Liver (tissue), 9 donors: ENCODE data around the gene FARS2. TPM values are rescaled to one million over a fixed set of nuclear protein-coding genes. Genes with fewer than 3 reads are reported as not detected.

Source experiments
- DNase-seq: peaks from one replicate; pipeline ENCODE4 v3.0.0-alpha.2; 2017; ENCODE audit warnings: low spot score
- H3K27ac ChIP-seq, 2 donors: one replicate each; pipeline ENCODE4 v1.7.0; 2013; ENCODE audit warnings: inconsistent platforms in 2 of 2, low read length in 2 of 2, control low read depth in 1 of 2, low read depth in 1 of 2, mild to moderate bottlenecking in 1 of 2
- H3K27me3 ChIP-seq, 4 donors: one replicate each; pipeline versions ENCODE4 v1.6.1 to v1.7.0; 2013; ENCODE audit warnings: low read length in 3 of 4, inconsistent platforms in 1 of 4, mild to moderate bottlenecking in 1 of 4, moderate library complexity in 1 of 4; ENCODE audit not compliant: control insufficient read depth in 4 of 4, insufficient read depth in 4 of 4
- H3K36me3 ChIP-seq, 4 donors: one replicate each; pipeline versions ENCODE4 v1.6.1 to v1.7.0; 2013; ENCODE audit warnings: low read length in 3 of 4, mild to moderate bottlenecking in 3 of 4, low read depth in 1 of 4, moderate library complexity in 1 of 4; ENCODE audit not compliant: control insufficient read depth in 4 of 4, insufficient read depth in 3 of 4
- H3K4me1 ChIP-seq, 4 donors: one replicate each; pipeline versions ENCODE4 v1.6.1 to v1.7.0; 2013; ENCODE audit warnings: low read length in 3 of 4, mild to moderate bottlenecking in 3 of 4, moderate library complexity in 1 of 4; ENCODE audit not compliant: control insufficient read depth in 4 of 4, insufficient read depth in 4 of 4
- H3K4me3 ChIP-seq, 3 donors: one replicate each; pipeline versions ENCODE4 v1.6.1 to v1.7.0; 2013; ENCODE audit warnings: low read length in 3 of 3, control low read depth in 1 of 3, low read depth in 1 of 3, mild to moderate bottlenecking in 1 of 3
- H3K9ac ChIP-seq, 2 donors: one replicate each; pipeline ENCODE4 v1.7.0; 2013; ENCODE audit warnings: low read length in 2 of 2, mild to moderate bottlenecking in 2 of 2, moderate library complexity in 2 of 2, control low read depth in 1 of 2, low read depth in 1 of 2
- H3K9me3 ChIP-seq, 4 donors: one replicate each; pipeline versions ENCODE4 v1.6.1 to v1.7.0; 2013; ENCODE audit warnings: low read length in 3 of 4; ENCODE audit not compliant: control insufficient read depth in 4 of 4
- ATF3 ChIP-seq: IDR thresholded peaks from 2 replicates; pipeline ENCODE4 v1.6.1; 2016; ENCODE audit warnings: antibody characterized with exemption
- CTCF ChIP-seq: fragments of 150-350 bp; IDR thresholded peaks from 2 replicates; pipeline ENCODE4 v1.5.1; 2017; ENCODE audit warnings: improper control_type of control experiment, low read depth, low read length; ENCODE audit not compliant: missing input control
- EGR1 ChIP-seq, 2 donors: IDR thresholded peaks; 2 replicates each; pipeline ENCODE4 v1.6.1; 2016 to 2018; ENCODE audit warnings: antibody characterized with exemption in 2 of 2, low read depth in 2 of 2
- FOXA1 ChIP-seq: IDR thresholded peaks from 2 replicates; pipeline ENCODE4 v1.6.1; 2016; ENCODE audit warnings: antibody characterized with exemption
- FOXA2 ChIP-seq: IDR thresholded peaks from 2 replicates; pipeline ENCODE4 v1.6.1; 2016; ENCODE audit warnings: antibody characterized with exemption
- GABPA ChIP-seq, 2 donors: IDR thresholded peaks in 1 of 2; conservative IDR thresholded peaks in 1 of 2; 2 replicates each; pipeline ENCODE4 v1.6.1; 2016; ENCODE audit warnings: antibody characterized with exemption in 2 of 2, mild to moderate bottlenecking in 1 of 2, moderate library complexity in 1 of 2
- HNF4A ChIP-seq, 2 donors: conservative IDR thresholded peaks; 2 replicates each; pipeline ENCODE4 v1.6.1; 2016; ENCODE audit warnings: antibody characterized with exemption in 2 of 2, mild to moderate bottlenecking in 2 of 2
- HNF4G ChIP-seq: IDR thresholded peaks from 2 replicates; pipeline ENCODE4 v1.6.1; 2016; ENCODE audit warnings: antibody characterized with exemption
- JUND ChIP-seq, 2 donors: IDR thresholded peaks; 2 replicates each; pipeline ENCODE4 v1.6.1; 2016; ENCODE audit warnings: antibody characterized with exemption in 2 of 2
- MAX ChIP-seq: IDR thresholded peaks from 2 replicates; pipeline ENCODE4 v1.6.1; 2016; ENCODE audit warnings: antibody characterized with exemption
- NR2F2 ChIP-seq: IDR thresholded peaks from 2 replicates; pipeline ENCODE4 v1.6.1; 2016; ENCODE audit warnings: antibody characterized with exemption
- RAD21 ChIP-seq, 2 donors: IDR thresholded peaks; 2 replicates each; pipeline ENCODE4 v1.6.1; 2016; ENCODE audit warnings: antibody characterized with exemption in 2 of 2, mild to moderate bottlenecking in 2 of 2
- REST ChIP-seq: IDR thresholded peaks from 2 replicates; pipeline ENCODE4 v1.6.1; 2016; ENCODE audit warnings: antibody characterized with exemption, mild to moderate bottlenecking
- YY1 ChIP-seq: IDR thresholded peaks from 2 replicates; pipeline ENCODE4 v1.6.1; 2016; ENCODE audit warnings: antibody characterized with exemption, mild to moderate bottlenecking
- ZBTB33 ChIP-seq: IDR thresholded peaks from 2 replicates; pipeline ENCODE4 v1.6.1; 2016; ENCODE audit warnings: antibody characterized with exemption
- WGBS: extraction: QIAGEN DNeasy Blood & Tissue Kit; methylation state at CpG from one replicate; pipeline ENCODE4 v1.1.7; 2013; 5-methylcytosine and 5-hydroxymethylcytosine counted together
- polyA plus RNA-seq, 2 donors: library from polyadenylated mRNA; stranded (reverse) in 1 of 2; unstranded in 1 of 2; fragments of 200-250 nt in 1 of 2; fragments of >200 nt in 1 of 2; fragmentation: Nextera tagmentation in 1 of 2; extraction: Ambion mirVana in 1 of 2; gene quantifications; one replicate each; pipeline versions ENCODE4 v1.2.1 to v1.2.3, GENCODE V29; 2013 to 2015
- total RNA-seq, 2 donors: library from RNA; depleted of rRNA; stranded (reverse); fragments of >200 nt; gene quantifications; one replicate each; pipeline ENCODE4 v1.2.3, GENCODE V29; 2014
- donor health status: healthy.
- donor health status: healthy.
- donor health status: healthy.
- donor health status: healthy.
- donor health status: healthy.

Gene FARS2
- total and polyA plus RNA-seq, 4 donors: 7.8 to 25.9 (median 11.2) TPM

GRCh38 chr6:5217356-5217755 is 44.0 kb upstream of the FARS2 start:
- DNase-seq: no peak
- Histone ChIP-seq H3K9me3 (no peaks in the 10 kb centered on the region), H3K4me1 (no peaks in the 10 kb centered on the region), H3K4me3 (no peak overlapping the region), H3K36me3 (peaks cover 0 to 4% (median 0%) of the 10 kb centered on the region in 4 donors), H3K27me3 (no peaks in the 10 kb centered on the region), H3K9ac (no peak overlapping the region), H3K27ac (no peak overlapping the region)
- TF ChIP-seq YY1 (no peak), GABPA (IDR thresholded peaks at IDR 0.05 in 1 of 2, conservative IDR thresholded peaks at IDR 0.05 in 1 of 2) (no peak), RAD21 (IDR thresholded peaks at IDR 0.05) (no peak), ATF3 (no peak)
- whole genome bisulfite sequencing: 93% methylated on average over 2 of the region's 2 CpGs

GRCh38 chr6:5219011-5219691 is 42.2 kb upstream of the FARS2 start:
- Histone ChIP-seq H3K27me3 (no peaks in the 10 kb centered on the region), H3K4me1 (no peaks in the 10 kb centered on the region), H3K36me3 (no peaks in the 10 kb centered on the region), H3K27ac (no peak overlapping the region), H3K9me3 (no peaks in the 10 kb centered on the region), H3K9ac (no peak overlapping the region), H3K4me3 (no peak overlapping the region)
- DNase-seq: no peak
- 92% methylated on average over 5 of the region's 5 CpGs for WGBS
- TF ChIP-seq NR2F2: no peak
- no peak for TF ChIP-seq CTCF
- no peak for TF ChIP-seq REST
- TF ChIP-seq FOXA2: no peak
- TF ChIP-seq HNF4G: no peak
- no peak for TF ChIP-seq ZBTB33
- no peak for TF ChIP-seq EGR1 (IDR thresholded peaks at IDR 0.05; ENCODE audit: low read depth in 2 of 2)
- no peak for TF ChIP-seq JUND (IDR thresholded peaks at IDR 0.05)
- no peak for TF ChIP-seq MAX
- no peak for TF ChIP-seq RAD21 (IDR thresholded peaks at IDR 0.05)
- no peak for TF ChIP-seq HNF4A (conservative IDR thresholded peaks at IDR 0.05)
- TF ChIP-seq FOXA1: no peak
